Measurements from ENCODE around the gene FAM3D. TPM values are rescaled to one million over a fixed set of nuclear protein-coding genes. Genes with fewer than 3 reads are reported as not detected.

FAM3D gene
- not detected in 2 replicates for total RNA-seq

GRCh38 chr3:58666683-58667082 lies at the start of gene FAM3D:
Gene FAM3D (minus strand): TSS chr3:58666774. CDS start chr3:58655563, 11,211 bp downstream.

Other genes starting within 250 kb of the FAM3D start
- 60.3 and 80.1 TPM in 2 replicates for gene PDHB, start 232.9 kb downstream of the FAM3D start, total RNA-seq
- 6.0 and 6.7 TPM in 2 replicates for gene KCTD6, start 174.7 kb downstream of the FAM3D start, total RNA-seq
- gene ACOX2, start 129.6 kb downstream of the FAM3D start, total RNA-seq: 0.77 and 1.3 TPM in 2 replicates
- 0.09 and 0.11 TPM in 2 replicates for gene FAM107A, start 89.4 kb downstream of the FAM3D start, total RNA-seq